Activated CD4-positive, alpha-beta T cell treated with anti-CD3 and anti-CD28 coated beads, Interleukin-2, amount 50 U/mL, for 48 hours (primary cell): Measurements from ENCODE around the gene ANXA5.

Experiments used
- DNase-seq, 2 experiments: peaks; one replicate each; pipeline ENCODE4 v3.0.0-alpha.2; 2020

Gene ANXA5

DNA sequence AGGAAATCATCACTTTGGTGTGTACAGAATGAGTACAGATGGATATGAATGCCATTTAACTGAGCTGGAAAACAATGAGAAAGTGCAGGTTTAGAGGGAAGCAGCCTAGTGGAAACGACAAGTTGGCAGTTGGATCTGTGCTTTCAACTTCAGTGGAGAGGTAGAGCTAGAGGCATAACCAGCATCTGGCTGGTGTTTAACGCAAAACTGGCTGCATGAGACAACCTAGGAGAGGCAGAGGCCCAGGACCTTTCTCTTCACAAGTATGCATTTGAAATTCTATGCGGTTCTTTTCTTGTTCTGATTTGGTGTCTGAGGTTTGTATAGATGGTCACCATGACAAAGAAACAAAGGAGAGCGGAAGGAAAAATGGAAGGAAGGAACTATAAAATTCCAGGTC is 63.1 kb downstream of the ANXA5 start:
- no peak for DNase-seq

DNA sequence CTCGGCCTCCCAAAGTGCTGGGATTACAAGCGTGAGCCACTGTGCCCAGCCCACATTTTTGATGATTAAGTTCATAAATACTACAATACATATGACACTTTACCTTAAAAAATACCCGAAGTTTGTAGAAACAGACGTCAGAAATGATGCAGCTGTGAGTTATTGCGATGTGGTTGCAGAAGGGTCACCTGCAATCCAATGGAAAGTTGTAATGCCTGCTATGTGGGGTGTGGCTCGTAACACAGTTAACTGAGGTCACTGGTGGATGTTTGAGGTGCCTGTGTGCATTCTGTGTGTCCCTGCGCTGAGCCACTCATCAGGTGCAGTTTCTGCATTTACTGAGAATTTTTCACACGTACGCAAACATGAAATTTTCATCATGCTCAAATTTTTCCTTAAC is 64.1 kb downstream of the ANXA5 start:
- no peak for DNase-seq
